ENCODE measurements around the gene NDUFB10. TPM values are rescaled to one million over a fixed set of nuclear protein-coding genes. Genes with fewer than 3 reads are reported as not detected.

The NDUFB10 gene
- total RNA-seq, 4 donors from 2014 or later, result 137 to 496 (median 250) TPM

DNA sequence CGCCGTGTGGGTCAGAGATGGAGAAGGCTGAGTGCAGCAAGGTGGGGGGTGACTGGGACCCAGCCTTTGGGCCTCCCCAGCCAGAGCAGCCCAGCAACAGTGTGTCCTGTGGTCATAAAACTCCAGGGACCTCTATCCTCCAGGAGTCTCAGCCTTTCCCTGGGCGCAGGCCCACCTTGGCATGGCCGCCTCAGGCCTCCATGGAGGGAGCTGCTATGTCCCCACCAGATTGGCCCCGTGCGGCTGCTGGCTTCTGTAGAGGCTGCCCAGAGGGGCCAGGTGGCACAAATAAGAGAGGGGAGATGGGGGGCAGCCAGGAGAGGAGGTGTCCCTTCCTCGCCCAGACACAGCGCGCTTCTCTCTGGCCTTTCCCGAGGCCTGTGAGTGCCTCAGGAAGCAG, 27.9 kb downstream of the NDUFB10 start:
- intact Hi-C loops (cut with DNase I; ENCODE audit: low total_unique reads), result loop anchor here (10.0 kb wide), 1 partner anchor 678 kb away; no protein-coding TSS in a partner anchor
- Histone ChIP-seq H3K27ac (no peak overlapping the region), H3K4me1 (peaks cover 29 to 67% (median 58%) of the 10 kb centered on the region in 4 donors), H3K4me3 (no peak overlapping the region), H3K36me3 (peaks cover 0 to 7% (median 0%) of the 10 kb centered on the region in 4 donors), H3K27me3 (peaks cover 34% of the 10 kb centered on the region), H3K9me3 (no peaks in the 10 kb centered on the region)
- in situ Hi-C loops (cut with MboI; ENCODE audit: low pct_ligation_motif_present in 1 of 4, low pct_unique_long_range_greater_than_20kb in 1 of 4, low sequenced_read_pairs in 3 of 4), result no loop called here
- no peak for DNase-seq
- WGBS, 2 donors (ENCODE audit: low coverage in 1 of 2), result 91% methylated on average over 10 of the region's 10 CpGs; no CpG with 5 or more reads in 1 of the 2 donors
- TF ChIP-seq POLR2AphosphoS5 (IDR thresholded peaks at IDR 0.05), result no peak
- no peak for TF ChIP-seq POLR2A (IDR thresholded peaks at IDR 0.05)
- TF ChIP-seq, protein P1, sequence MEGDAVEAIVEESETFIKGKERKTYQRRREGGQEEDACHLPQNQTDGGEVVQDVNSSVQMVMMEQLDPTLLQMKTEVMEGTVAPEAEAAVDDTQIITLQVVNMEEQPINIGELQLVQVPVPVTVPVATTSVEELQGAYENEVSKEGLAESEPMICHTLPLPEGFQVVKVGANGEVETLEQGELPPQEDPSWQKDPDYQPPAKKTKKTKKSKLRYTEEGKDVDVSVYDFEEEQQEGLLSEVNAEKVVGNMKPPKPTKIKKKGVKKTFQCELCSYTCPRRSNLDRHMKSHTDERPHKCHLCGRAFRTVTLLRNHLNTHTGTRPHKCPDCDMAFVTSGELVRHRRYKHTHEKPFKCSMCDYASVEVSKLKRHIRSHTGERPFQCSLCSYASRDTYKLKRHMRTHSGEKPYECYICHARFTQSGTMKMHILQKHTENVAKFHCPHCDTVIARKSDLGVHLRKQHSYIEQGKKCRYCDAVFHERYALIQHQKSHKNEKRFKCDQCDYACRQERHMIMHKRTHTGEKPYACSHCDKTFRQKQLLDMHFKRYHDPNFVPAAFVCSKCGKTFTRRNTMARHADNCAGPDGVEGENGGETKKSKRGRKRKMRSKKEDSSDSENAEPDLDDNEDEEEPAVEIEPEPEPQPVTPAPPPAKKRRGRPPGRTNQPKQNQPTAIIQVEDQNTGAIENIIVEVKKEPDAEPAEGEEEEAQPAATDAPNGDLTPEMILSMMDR (IDR thresholded peaks at IDR 0.05), result no peak
- no peak for TF ChIP-seq EP300 (IDR thresholded peaks at IDR 0.05; ENCODE audit: low read depth)

DNA sequence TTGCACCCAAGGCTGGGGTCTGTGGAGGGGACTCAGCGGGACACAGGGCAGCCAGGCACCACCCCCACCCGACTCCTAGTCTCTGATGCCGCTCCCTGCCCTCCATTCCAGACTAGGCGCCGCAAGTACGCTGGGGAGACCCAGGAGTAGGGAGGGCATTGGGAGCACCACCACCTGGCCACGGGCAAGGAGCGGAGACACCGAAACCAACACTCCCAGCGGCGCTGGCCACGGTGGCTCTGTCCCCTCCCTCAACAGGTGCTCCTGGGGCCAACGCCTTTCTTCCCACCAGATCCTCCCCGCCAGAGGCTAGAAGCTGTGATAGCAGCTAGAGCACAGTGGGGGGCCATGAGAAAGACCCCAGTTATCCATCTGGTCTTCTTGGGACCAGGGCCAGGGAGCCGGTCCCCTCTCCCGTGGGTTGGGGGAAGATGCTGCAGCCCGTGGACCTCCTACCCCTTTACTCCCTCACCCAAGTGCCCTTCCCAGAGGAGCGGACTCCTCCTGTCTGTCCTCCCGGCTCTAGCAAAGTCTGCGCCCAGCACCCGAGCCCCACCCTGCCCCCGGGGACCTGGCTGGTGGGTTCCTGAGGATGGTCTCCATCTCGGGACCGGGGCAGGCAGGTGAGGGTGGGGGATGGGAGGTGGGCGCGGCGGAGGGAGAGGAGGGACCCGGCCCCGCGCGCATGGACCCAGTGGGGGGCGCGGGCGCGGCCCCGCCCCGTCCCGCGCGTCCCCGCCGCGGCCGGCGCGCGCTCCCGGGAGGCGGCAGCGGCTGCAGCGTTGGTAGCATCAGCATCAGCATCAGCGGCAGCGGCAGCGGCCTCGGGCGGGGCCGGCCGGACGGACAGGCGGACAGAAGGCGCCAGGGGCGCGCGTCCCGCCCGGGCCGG, 30.1 kb downstream of the NDUFB10 start, which contains the start of gene SYNGR3:
Gene SYNGR3, plus strand, starts transcription at position 762 of the 892 bp plus-strand sequence. CDS start 133 bp downstream, outside the sequence.
- TF ChIP-seq POLR2AphosphoS5 (IDR thresholded peaks at IDR 0.05) (no peak), POLR2A (IDR thresholded peaks at IDR 0.05) (no peak), EP300 (IDR thresholded peaks at IDR 0.05; ENCODE audit: low read depth) (no peak)
- no peak for DNase-seq
- in situ Hi-C loops (cut with MboI; ENCODE audit: low pct_ligation_motif_present in 1 of 4, low pct_unique_long_range_greater_than_20kb in 1 of 4, low sequenced_read_pairs in 3 of 4), result no loop called here
- WGBS, 2 donors (ENCODE audit: low coverage in 1 of 2), result 8% methylated on average over 50 of the region's 67 CpGs; no CpG with 5 or more reads in 1 of the 2 donors
- no peaks in the 10 kb centered on the region for H3K9me3 ChIP-seq
- intact Hi-C loops (cut with DNase I; ENCODE audit: low total_unique reads), result loop anchor here (10.0 kb wide), 1 partner anchor 675 kb away; no protein-coding TSS in a partner anchor
- H3K27me3 ChIP-seq, result peaks cover 34% of the 10 kb centered on the region
- peak within 1 kb of the TSS in 3 of 4 donors; percentile 11 to 31 (median 30) for H3K4me3 ChIP-seq
- H3K4me1 ChIP-seq, result peaks cover 23 to 50% (median 43%) of the 10 kb centered on the region in 4 donors
- peak within 1 kb of the TSS; percentile 54 to 83 (median 60) for H3K27ac ChIP-seq
- H3K36me3 ChIP-seq, result peaks cover 0 to 7% (median 0%) of the 10 kb centered on the region in 4 donors

- DNase-seq, result no peak
- Histone ChIP-seq H3K27ac (no peak overlapping the region), H3K9me3 (no peaks in the 10 kb centered on the region), H3K36me3 (peaks cover 0 to 7% (median 0%) of the 10 kb centered on the region in 4 donors), H3K27me3 (peaks cover 34% of the 10 kb centered on the region), H3K4me3 (peak overlapping the region in 2 of 4 donors; percentile 30 to 31), H3K4me1 (peaks cover 18 to 44% (median 38%) of the 10 kb centered on the region in 4 donors)
- WGBS, 2 donors (ENCODE audit: low coverage in 1 of 2), result no CpG with 5 or more reads among the region's 25 CpGs
- intact Hi-C loops (cut with DNase I; ENCODE audit: low total_unique reads), result no loop called here
- in situ Hi-C loops (cut with MboI; ENCODE audit: low pct_ligation_motif_present in 1 of 4, low pct_unique_long_range_greater_than_20kb in 1 of 4, low sequenced_read_pairs in 3 of 4), result no loop called here
- TF ChIP-seq, protein P1 (IDR thresholded peaks at IDR 0.05), result no peak
- no peak for TF ChIP-seq EP300 (IDR thresholded peaks at IDR 0.05; ENCODE audit: low read depth)
- no peak for TF ChIP-seq POLR2A (IDR thresholded peaks at IDR 0.05)
- no peak for TF ChIP-seq POLR2AphosphoS5 (IDR thresholded peaks at IDR 0.05)
These were observed 30.7 kb downstream of the NDUFB10 start for GRCh38 chr16:1990101-1990350.

- no peaks in the 10 kb centered on the region for H3K9me3 ChIP-seq
- H3K27ac ChIP-seq, result peak overlapping the region; percentile 54 to 83 (median 60)
- peaks cover 14 to 39% (median 32%) of the 10 kb centered on the region in 4 donors for H3K4me1 ChIP-seq
- peaks cover 0 to 7% (median 0%) of the 10 kb centered on the region in 4 donors for H3K36me3 ChIP-seq
- in situ Hi-C loops (cut with MboI; ENCODE audit: low pct_ligation_motif_present in 1 of 4, low pct_unique_long_range_greater_than_20kb in 1 of 4, low sequenced_read_pairs in 3 of 4), result no loop called here
- H3K27me3 ChIP-seq, result peaks cover 34% of the 10 kb centered on the region
- DNase-seq, result peak; percentile 77
- intact Hi-C loops (cut with DNase I; ENCODE audit: low total_unique reads), result no loop called here
- 1% methylated on average over 48 of the region's 50 CpGs; no CpG with 5 or more reads in 1 of the 2 donors for WGBS, 2 donors (ENCODE audit: low coverage in 1 of 2)
- peak in 2 of 3 donors; percentile 20 to 29 for TF ChIP-seq POLR2AphosphoS5 (IDR thresholded peaks at IDR 0.05)
- TF ChIP-seq, protein P1 (IDR thresholded peaks at IDR 0.05), result no peak
- peak; percentile 41 for TF ChIP-seq POLR2A (IDR thresholded peaks at IDR 0.05)
- no peak for TF ChIP-seq EP300 (IDR thresholded peaks at IDR 0.05; ENCODE audit: low read depth)
- H3K4me3 ChIP-seq, result peak overlapping the region in 3 of 4 donors; percentile 11 to 31 (median 30)
These were observed 31.2 kb downstream of the NDUFB10 start for GRCh38 chr16:1990351-1991134.
